Common myeloid progenitor, CD34-positive (primary cell): ENCODE results near the gene TTLL5.
"Not testable (repeated sequence)": the region's sequence is repeated elsewhere in the genome, so short reads cannot be mapped to it uniquely, and the experiment has no call there.

Source experiments
- CTCF ChIA-PET: fragments of 350-600 bp; sonication (Branson Sonifier 250); formaldehyde crosslinking; loops from one replicate; lab custom pipeline; 2021; ENCODE audit warnings: antibody characterized with exemption; lab: Charles Lee
- POLR2A ChIA-PET: fragments of 350-600 bp; sonication (Branson Sonifier 250); formaldehyde crosslinking; loops from one replicate; lab custom pipeline; 2021; ENCODE audit warnings: antibody characterized with exemption; lab: Charles Lee
- DNase-seq, 3 donors: peaks; one replicate each; pipeline versions ENCODE4 v3.0.0 to v3.0.0-alpha.2; 2013
- H3K27ac ChIP-seq, 2 experiments: 1 replicate in 1 of 2; 2 replicates in 1 of 2; pipeline ENCODE4 v1.7.0; 2013; ENCODE audit warnings: inconsistent platforms in 2 of 2, low read length in 2 of 2, mild to moderate bottlenecking in 2 of 2, low read depth in 1 of 2, moderate library complexity in 1 of 2; ENCODE audit not compliant: severe bottlenecking in 2 of 2, insufficient read depth in 1 of 2, poor library complexity in 1 of 2
- H3K27me3 ChIP-seq, 5 experiments: replicated peaks in 2 of 5; 1 replicate in 3 of 5; 2 replicates in 2 of 5; pipeline versions ENCODE4 v1.6.1 to v1.7.0; 2013; ENCODE audit warnings: low read length in 4 of 5, mild to moderate bottlenecking in 2 of 5, moderate library complexity in 2 of 5, inconsistent platforms in 1 of 5; ENCODE audit not compliant: insufficient read depth in 5 of 5, control insufficient read depth in 4 of 5
- H3K36me3 ChIP-seq, 4 experiments: 1 replicate in 2 of 4; 2 replicates in 2 of 4; pipeline versions ENCODE4 v1.6.1 to v1.7.0; 2013; ENCODE audit warnings: low read length in 3 of 4, control low read depth in 1 of 4, mild to moderate bottlenecking in 1 of 4; ENCODE audit not compliant: control insufficient read depth in 4 of 4, insufficient read depth in 4 of 4
- H3K4me1 ChIP-seq, 4 experiments: 1 replicate in 3 of 4; 2 replicates in 1 of 4; pipeline versions ENCODE4 v1.6.1 to v1.7.1; 2013; ENCODE audit warnings: low read length in 3 of 4, mild to moderate bottlenecking in 3 of 4, control low read depth in 1 of 4, inconsistent platforms in 1 of 4, moderate library complexity in 1 of 4; ENCODE audit not compliant: control insufficient read depth in 4 of 4, insufficient read depth in 4 of 4; ENCODE audit errors: control extremely low read depth in 1 of 4
- H3K4me3 ChIP-seq, 7 experiments: 1 replicate in 4 of 7; 2 replicates in 3 of 7; pipeline versions ENCODE4 v1.5.1 to v1.7.0; 2013; ENCODE audit warnings: mild to moderate bottlenecking in 7 of 7, low read length in 6 of 7, moderate library complexity in 6 of 7, inconsistent platforms in 2 of 7, low read depth in 2 of 7, control low read depth in 1 of 7; ENCODE audit not compliant: insufficient read depth in 4 of 7, control insufficient read depth in 1 of 7; ENCODE audit errors: extremely low read depth in 1 of 7
- H3K9me3 ChIP-seq, 5 experiments: 1 replicate in 4 of 5; 2 replicates in 1 of 5; pipeline versions ENCODE4 v1.6.1 to v1.7.1; 2013; ENCODE audit warnings: low read length in 4 of 5, mild to moderate bottlenecking in 2 of 5, inconsistent platforms in 1 of 5, low read depth in 1 of 5, moderate library complexity in 1 of 5; ENCODE audit not compliant: control insufficient read depth in 4 of 5, insufficient read depth in 2 of 5; ENCODE audit errors: control extremely low read depth in 1 of 5
- WGBS: methylation state at CpG from one replicate; pipeline ENCODE4 v1.1.5; 2013; ENCODE audit not compliant: insufficient coverage; 5-methylcytosine and 5-hydroxymethylcytosine counted together

Gene TTLL5

GRCh38 chr14:75915045-75915444 is 254.0 kb downstream of the TTLL5 start:
- Histone ChIP-seq H3K4me3 (no peak overlapping the region), H3K36me3 (peaks cover 0 to 3% (median 0%) of the 10 kb centered on the region in 4 experiments), H3K4me1 (no peaks in the 10 kb centered on the region), H3K27ac (no peak overlapping the region), H3K27me3 (no peaks in the 10 kb centered on the region), H3K9me3 (no peaks in the 10 kb centered on the region)
- no CpG with 5 or more reads among the region's 2 CpGs for WGBS
- no peak for DNase-seq
- CTCF ChIA-PET = no interaction called here
- POLR2A ChIA-PET = no interaction called here

GRCh38 chr14:75917322-75917945 is 256.4 kb downstream of the TTLL5 start:
- H3K36me3 ChIP-seq = peaks cover 0 to 3% (median 1%) of the 10 kb centered on the region in 4 experiments
- H3K9me3 ChIP-seq = peaks cover 0 to 7% (median 0%) of the 10 kb centered on the region in 5 experiments
- H3K27me3 ChIP-seq = no peaks in the 10 kb centered on the region
- DNase-seq = no peak
- no peaks in the 10 kb centered on the region for H3K4me1 ChIP-seq
- WGBS = 96% methylated on average over 9 of the region's 10 CpGs
- no peak overlapping the region for H3K27ac ChIP-seq
- ChIA-PET CTCF (interaction anchor here (2.8 kb wide), 1 partner anchor 11 kb away, joined by 13 read pairs; no protein-coding TSS in a partner anchor), POLR2A (no interaction called here)
- no peak overlapping the region for H3K4me3 ChIP-seq

GRCh38 chr14:75917946-75918335 is 256.9 kb downstream of the TTLL5 start:
- Histone ChIP-seq H3K9me3 (peaks cover 0 to 7% (median 0%) of the 10 kb centered on the region in 5 experiments), H3K36me3 (peaks cover 0 to 3% (median 1%) of the 10 kb centered on the region in 4 experiments), H3K27ac (no peak overlapping the region), H3K27me3 (no peaks in the 10 kb centered on the region), H3K4me3 (no peak overlapping the region), H3K4me1 (no peaks in the 10 kb centered on the region)
- no peak for DNase-seq
- CTCF ChIA-PET = interaction anchor here (2.8 kb wide), 1 partner anchor 11 kb away, joined by 13 read pairs; no protein-coding TSS in a partner anchor
- POLR2A ChIA-PET = no interaction called here
- WGBS = no CpG with 5 or more reads among the region's 1 CpG

GRCh38 chr14:75920421-75920820 is 259.4 kb downstream of the TTLL5 start:
- WGBS = 70% methylated on average over 2 of the region's 4 CpGs
- POLR2A ChIA-PET, H3K36me3 ChIP-seq, H3K4me3 ChIP-seq, H3K4me1 ChIP-seq, H3K9me3 ChIP-seq, H3K27me3 ChIP-seq, H3K27ac ChIP-seq, CTCF ChIA-PET, DNase-seq: not testable (repeated sequence)

GRCh38 chr14:75925141-75925840 is 264.2 kb downstream of the TTLL5 start:
- H3K36me3 ChIP-seq, H3K4me3 ChIP-seq, H3K27me3 ChIP-seq, POLR2A ChIA-PET, DNase-seq, CTCF ChIA-PET, H3K27ac ChIP-seq, H3K9me3 ChIP-seq, H3K4me1 ChIP-seq: not testable (repeated sequence)
- 98% methylated on average over 17 of the region's 54 CpGs for WGBS

GRCh38 chr14:75926431-75927115 is 265.5 kb downstream of the TTLL5 start:
- DNase-seq = no peak
- Histone ChIP-seq H3K4me3 (no peak overlapping the region), H3K9me3 (no peaks in the 10 kb centered on the region), H3K27ac (no peak overlapping the region), H3K36me3 (peaks cover 0 to 5% (median 2%) of the 10 kb centered on the region in 4 experiments), H3K4me1 (no peaks in the 10 kb centered on the region), H3K27me3 (no peaks in the 10 kb centered on the region)
- POLR2A ChIA-PET = no interaction called here
- CTCF ChIA-PET = no interaction called here
- 100% methylated on average over 2 of the region's 4 CpGs for WGBS
